Thymus (tissue), 11 donors: Measurements from ENCODE around the gene URB1. TPM values are rescaled to one million over a fixed set of nuclear protein-coding genes. Genes with fewer than 3 reads are reported as not detected.

Experiments used
- DNase-seq, 9 donors: peaks; one replicate each; pipeline ENCODE4 v3.0.0-alpha.2; 2013; ENCODE audit warnings: low spot score in 9 of 9, low read depth in 6 of 9, missing footprints in 1 of 9
- H3K27ac ChIP-seq, 2 donors: one replicate each; pipeline ENCODE4 v1.5.1; 2013; ENCODE audit warnings: control low read depth in 1 of 2, low read depth in 1 of 2, low read length in 1 of 2, mild to moderate bottlenecking in 1 of 2, moderate library complexity in 1 of 2
- H3K27me3 ChIP-seq, 2 donors: one replicate each; pipeline ENCODE4 v1.5.1; 2013; ENCODE audit warnings: low read length in 1 of 2; ENCODE audit not compliant: control insufficient read depth in 2 of 2, insufficient read depth in 1 of 2
- H3K36me3 ChIP-seq, 2 donors: one replicate each; pipeline ENCODE4 v1.5.1; 2013; ENCODE audit warnings: low read length in 1 of 2, mild to moderate bottlenecking in 1 of 2, moderate library complexity in 1 of 2; ENCODE audit not compliant: control insufficient read depth in 2 of 2, insufficient read depth in 2 of 2
- H3K4me1 ChIP-seq, 2 donors: one replicate each; pipeline ENCODE4 v1.5.1; 2013; ENCODE audit warnings: low read length in 2 of 2; ENCODE audit not compliant: control insufficient read depth in 2 of 2, insufficient read depth in 2 of 2
- H3K4me3 ChIP-seq, 2 donors: one replicate each; pipeline ENCODE4 v1.5.1; 2013; ENCODE audit warnings: low read length in 2 of 2, control low read depth in 1 of 2, mild to moderate bottlenecking in 1 of 2
- H3K9me3 ChIP-seq, 2 donors: one replicate each; pipeline ENCODE4 v1.5.1; 2013; ENCODE audit warnings: low read length in 1 of 2, mild to moderate bottlenecking in 1 of 2; ENCODE audit not compliant: control insufficient read depth in 2 of 2, insufficient read depth in 1 of 2
- WGBS: extraction: QIAGEN DNeasy Blood & Tissue Kit; methylation state at CpG from one replicate; pipeline ENCODE4 v1.1.7; 2013; 5-methylcytosine and 5-hydroxymethylcytosine counted together
- polyA plus RNA-seq: library from polyadenylated mRNA; stranded (reverse); fragments of 200-250 nt; gene quantifications from one replicate; pipeline ENCODE4 v1.2.3, GENCODE V29; 2013
- total RNA-seq: library from RNA; stranded (reverse); fragments of 120-200 nt; gene quantifications from one replicate; pipeline ENCODE4 v1.2.4, GENCODE V29; 2013
- donor health status: healthy.

The URB1 gene
- total and polyA plus RNA-seq, 2 donors, result 4.2 to 4.7 TPM

DNA sequence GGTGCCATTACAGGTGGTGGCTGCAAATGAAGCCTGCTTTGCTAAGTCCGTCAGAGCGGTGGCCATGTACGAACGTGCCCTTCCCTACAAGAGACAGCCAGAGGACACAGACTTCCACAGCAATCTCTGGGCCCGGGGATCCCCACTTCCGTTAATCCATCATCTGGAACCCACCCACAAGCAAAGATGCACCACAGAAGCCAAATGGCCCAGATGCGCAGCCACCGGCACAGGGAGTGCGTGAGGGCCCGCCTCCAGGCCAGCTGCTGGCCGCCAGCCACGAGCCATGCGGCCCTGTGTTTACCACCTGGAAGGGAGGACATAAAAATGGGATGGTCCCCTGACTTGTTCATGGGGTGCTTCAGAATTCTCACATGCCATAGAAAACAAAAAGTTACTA lies 72.1 kb downstream of the URB1 start:
- Histone ChIP-seq H3K27me3 (no peaks in the 10 kb centered on the region), H3K27ac (no peak overlapping the region), H3K4me3 (no peak overlapping the region), H3K36me3 (peaks cover 77 to 80% of the 10 kb centered on the region in 2 donors), H3K9me3 (no peaks in the 10 kb centered on the region), H3K4me1 (no peaks in the 10 kb centered on the region)
- DNase-seq, result no peak
- over 99% methylated on average over 13 of the region's 13 CpGs for WGBS

DNA sequence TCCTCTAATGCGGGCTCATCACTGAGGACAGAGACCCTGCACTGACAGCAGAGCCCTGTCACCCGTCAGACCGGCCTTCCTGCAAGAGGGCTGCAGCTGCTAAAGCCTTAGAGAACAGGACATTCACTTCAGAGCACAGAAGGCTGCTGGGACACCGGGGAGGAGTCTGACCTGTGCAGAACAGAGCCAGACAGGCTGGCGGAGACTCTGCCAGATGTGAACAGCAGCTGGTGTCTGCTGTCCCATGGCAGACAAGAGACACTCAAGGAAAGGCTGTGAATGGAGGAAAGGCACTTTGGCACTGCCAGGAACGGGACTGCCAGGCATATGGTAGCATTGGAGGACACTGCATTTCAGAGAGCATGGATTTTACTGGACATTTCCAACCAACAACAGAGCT lies 72.8 kb downstream of the URB1 start:
- Histone ChIP-seq H3K4me1 (no peaks in the 10 kb centered on the region), H3K27ac (no peak overlapping the region), H3K27me3 (no peaks in the 10 kb centered on the region), H3K36me3 (peaks cover 75 to 79% of the 10 kb centered on the region in 2 donors), H3K4me3 (no peak overlapping the region), H3K9me3 (no peaks in the 10 kb centered on the region)
- no peak for DNase-seq
- WGBS, result 97% methylated on average over 6 of the region's 6 CpGs

DNA sequence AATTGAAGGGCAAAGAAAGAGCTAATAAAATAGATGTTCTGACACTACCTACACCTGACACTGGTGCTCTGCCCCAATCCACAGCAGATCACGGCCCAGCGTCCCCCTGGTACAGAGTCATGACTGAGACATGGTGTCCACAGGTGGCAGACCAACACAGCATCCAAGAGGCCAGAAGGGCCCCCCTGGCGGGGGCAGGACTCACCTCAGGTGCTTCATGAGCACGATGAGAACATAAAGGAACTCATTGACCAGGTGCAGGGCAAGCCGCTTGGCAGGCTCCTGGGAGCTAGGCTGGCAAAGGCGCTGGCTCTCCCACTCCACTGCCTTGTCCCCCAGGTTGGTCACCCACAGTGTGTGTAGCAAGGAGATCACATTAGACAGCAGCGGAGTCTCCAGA lies 73.8 kb downstream of the URB1 start:
- Histone ChIP-seq H3K27me3 (no peaks in the 10 kb centered on the region), H3K36me3 (peaks cover 70 to 75% of the 10 kb centered on the region in 2 donors), H3K27ac (no peak overlapping the region), H3K4me1 (no peaks in the 10 kb centered on the region), H3K4me3 (no peak overlapping the region), H3K9me3 (no peaks in the 10 kb centered on the region)
- DNase-seq, result no peak
- WGBS, result 97% methylated on average over 7 of the region's 7 CpGs

DNA sequence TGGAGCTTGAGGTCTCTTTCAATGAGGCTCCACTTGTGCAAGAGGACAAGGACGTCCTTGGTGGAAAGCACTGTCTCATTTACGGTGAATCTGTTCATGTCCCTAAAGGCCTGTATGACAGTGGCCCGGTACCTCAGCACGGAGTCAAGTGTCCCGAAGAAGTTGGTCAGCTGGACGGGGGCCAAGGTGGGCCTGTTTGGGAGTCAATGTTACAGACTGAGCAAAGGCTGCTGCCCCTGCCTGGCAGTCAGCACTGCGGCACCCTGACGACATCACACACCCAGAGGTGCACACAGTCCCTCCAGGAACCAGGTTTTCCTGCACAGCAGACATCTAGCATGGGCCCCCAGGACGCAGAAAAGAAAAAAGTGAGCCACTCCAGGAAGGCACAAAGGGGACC lies 75.1 kb downstream of the URB1 start:
- Histone ChIP-seq H3K27me3 (no peaks in the 10 kb centered on the region), H3K36me3 (peaks cover 62 to 63% of the 10 kb centered on the region in 2 donors), H3K9me3 (no peaks in the 10 kb centered on the region), H3K4me3 (no peak overlapping the region), H3K27ac (no peak overlapping the region), H3K4me1 (no peaks in the 10 kb centered on the region)
- 94% methylated on average over 9 of the region's 9 CpGs for WGBS
- no peak for DNase-seq

DNA sequence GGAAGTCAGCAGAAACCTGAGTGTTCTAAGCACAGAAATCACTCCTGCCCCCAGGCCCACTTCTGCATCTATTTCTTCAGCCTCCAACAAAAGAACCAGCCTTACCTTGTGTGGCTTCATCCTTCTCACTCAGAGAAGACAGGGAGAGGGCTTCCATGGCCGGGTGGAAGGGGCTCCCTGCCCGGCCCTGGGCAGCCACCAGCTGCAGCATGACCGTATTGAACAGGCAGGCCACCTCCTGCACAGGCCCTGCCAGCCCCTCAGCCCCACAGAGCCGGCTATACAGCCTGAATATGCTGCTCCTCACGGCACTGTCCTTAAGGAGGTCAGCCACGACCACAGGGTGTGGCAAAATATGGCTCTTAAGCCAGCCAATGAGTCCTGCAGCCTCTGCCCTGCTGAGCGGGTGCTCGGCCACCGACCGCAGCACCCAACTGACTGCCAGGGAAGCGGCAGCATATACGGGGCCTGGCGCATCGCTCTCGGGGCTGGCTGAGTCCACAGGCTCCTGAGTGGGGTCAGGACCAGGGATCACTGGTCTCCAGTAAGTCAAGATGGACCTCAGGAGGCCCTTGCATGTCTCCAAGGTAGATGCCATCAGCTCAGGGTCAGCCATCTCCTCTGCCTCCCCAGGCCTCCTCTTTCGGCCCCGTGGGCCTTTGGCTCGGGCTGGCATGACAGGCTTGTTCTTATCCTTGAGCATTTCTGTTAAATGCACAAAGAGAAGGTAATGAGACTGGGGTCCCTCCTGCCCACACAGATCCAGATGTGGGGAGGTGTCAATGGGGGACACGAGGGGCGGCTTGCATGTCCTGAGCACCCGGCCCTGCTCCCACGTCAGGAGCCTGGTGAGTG lies 76.2 kb downstream of the URB1 start:
- no peaks in the 10 kb centered on the region for H3K4me1 ChIP-seq
- peaks cover 52 to 62% of the 10 kb centered on the region in 2 donors for H3K36me3 ChIP-seq
- H3K4me3 ChIP-seq, result no peak overlapping the region
- H3K27ac ChIP-seq, result no peak overlapping the region
- H3K27me3 ChIP-seq, result no peaks in the 10 kb centered on the region
- H3K9me3 ChIP-seq, result no peaks in the 10 kb centered on the region
- DNase-seq, result no peak
- WGBS, result 99% methylated on average over 22 of the region's 22 CpGs

DNA sequence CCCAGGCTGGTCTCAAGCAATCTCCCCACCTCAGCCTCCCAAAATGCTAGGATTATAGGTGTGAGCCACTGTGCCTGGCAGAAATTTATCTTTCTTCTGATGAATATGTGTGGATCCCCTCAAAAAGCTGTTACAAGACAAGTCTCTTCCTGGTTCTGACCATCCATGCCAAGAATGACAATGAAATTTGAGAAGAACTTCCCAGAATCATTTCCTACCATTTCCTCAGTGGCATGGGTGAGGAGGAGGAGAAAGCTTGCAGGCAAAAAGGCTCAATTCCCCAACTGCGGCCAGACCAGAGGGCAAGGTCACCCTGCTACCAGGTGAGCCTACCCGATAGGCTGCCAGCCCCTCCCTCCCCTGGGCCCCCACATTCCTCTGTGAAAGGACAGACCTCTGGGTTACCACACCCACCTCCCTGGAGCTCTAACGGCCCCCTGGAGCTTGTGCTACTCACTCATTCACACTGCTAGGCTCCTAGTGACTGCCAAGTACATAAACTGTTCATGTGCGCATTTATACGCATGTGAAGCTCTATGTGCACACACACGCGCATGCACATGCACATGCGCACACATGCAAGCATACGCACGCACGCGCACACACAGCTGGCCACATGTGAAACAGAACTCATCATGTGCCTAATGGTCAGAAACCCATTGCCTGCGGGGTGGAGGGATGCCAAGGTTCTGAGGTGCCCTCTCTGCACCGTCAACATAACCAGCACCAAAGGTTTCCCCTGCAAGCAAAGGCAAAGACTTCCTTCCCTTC lies 77.1 kb downstream of the URB1 start:
- Histone ChIP-seq H3K4me1 (no peaks in the 10 kb centered on the region), H3K27ac (no peak overlapping the region), H3K4me3 (no peak overlapping the region), H3K27me3 (no peaks in the 10 kb centered on the region), H3K36me3 (peaks cover 44 to 60% of the 10 kb centered on the region in 2 donors), H3K9me3 (no peaks in the 10 kb centered on the region)
- DNase-seq, result no peak
- 97% methylated on average over 14 of the region's 14 CpGs for WGBS

DNA sequence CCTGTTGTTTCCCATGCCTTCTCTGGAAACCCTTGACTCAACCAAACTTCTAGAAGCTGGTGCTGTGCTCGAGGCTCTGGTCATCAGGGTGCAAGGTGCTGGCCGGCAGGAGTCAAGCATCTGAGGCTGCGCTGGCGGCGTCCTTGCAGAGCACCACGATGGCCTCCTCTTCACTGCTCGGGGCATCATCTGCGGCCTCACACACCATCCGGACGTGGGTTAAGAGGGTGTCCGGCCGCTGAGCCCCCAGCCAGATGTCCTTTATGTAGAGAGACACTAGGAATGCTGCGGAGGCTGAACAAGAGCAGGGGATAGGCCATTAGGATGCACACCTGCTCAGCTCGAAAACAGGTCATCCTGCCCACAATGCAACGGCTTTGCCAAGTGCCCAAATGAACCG lies 78.0 kb downstream of the URB1 start:
- 97% methylated on average over 16 of the region's 16 CpGs for WGBS
- Histone ChIP-seq H3K4me3 (no peak overlapping the region), H3K9me3 (no peaks in the 10 kb centered on the region), H3K27me3 (no peaks in the 10 kb centered on the region), H3K36me3 (peaks cover 39 to 51% of the 10 kb centered on the region in 2 donors), H3K27ac (no peak overlapping the region), H3K4me1 (no peaks in the 10 kb centered on the region)
- DNase-seq, result no peak

DNA sequence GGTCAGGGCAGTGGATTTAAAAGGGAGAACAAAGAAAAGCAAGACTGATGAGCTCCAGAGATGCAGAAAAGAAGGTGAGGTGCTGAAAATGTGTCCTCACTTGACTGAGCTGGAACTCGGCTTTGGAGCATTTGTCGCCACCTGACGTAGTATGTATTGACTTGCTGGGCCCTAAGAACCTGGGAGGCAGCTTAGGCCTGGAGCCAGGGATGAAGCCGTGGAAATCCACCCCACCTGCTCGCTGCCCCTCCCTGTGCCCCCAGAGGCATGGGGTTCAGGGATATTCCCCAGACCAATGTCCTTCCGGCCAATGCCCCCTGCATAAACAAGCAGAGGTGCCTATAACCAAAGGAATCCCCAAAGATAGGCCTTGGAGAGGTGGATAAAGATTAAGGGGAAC lies 79.8 kb downstream of the URB1 start:
- no peak for DNase-seq

DNA sequence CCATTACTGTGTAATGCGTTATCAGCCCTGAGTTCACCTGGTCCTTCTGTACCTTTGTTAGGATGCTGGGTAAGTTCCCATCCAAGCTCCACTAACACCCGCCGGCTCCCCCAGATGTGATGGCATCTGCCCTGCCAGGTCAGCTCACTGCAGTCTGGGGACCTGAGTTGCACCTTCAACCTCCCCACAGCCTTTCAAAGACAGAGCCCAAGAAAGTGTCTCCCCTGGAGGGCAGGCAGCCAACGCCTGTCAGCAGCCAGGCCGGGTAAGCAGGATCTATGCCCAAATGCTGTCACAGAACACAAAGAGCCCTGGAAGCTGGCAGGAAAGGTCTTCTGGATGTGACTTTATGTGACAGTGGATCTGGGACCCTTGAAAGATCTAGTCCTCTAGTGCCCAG lies 80.5 kb downstream of the URB1 start:
- Histone ChIP-seq H3K36me3 (peaks cover 22 to 37% of the 10 kb centered on the region in 2 donors), H3K27ac (no peak overlapping the region), H3K27me3 (no peaks in the 10 kb centered on the region), H3K9me3 (no peaks in the 10 kb centered on the region), H3K4me1 (no peaks in the 10 kb centered on the region), H3K4me3 (no peak overlapping the region)
- WGBS, result 96% methylated on average over 5 of the region's 5 CpGs
- DNase-seq, result no peak

More for the DNA sequence above, 79.8 kb downstream of the URB1 start:
- Histone ChIP-seq H3K4me1 (no peaks in the 10 kb centered on the region), H3K36me3 (peaks cover 27 to 43% of the 10 kb centered on the region in 2 donors), H3K27me3 (no peaks in the 10 kb centered on the region), H3K4me3 (no peak overlapping the region), H3K9me3 (no peaks in the 10 kb centered on the region), H3K27ac (no peak overlapping the region)
- 96% methylated on average over 6 of the region's 6 CpGs for WGBS
